Activated naive CD8-positive, alpha-beta T cell treated with anti-CD3 and anti-CD28 coated beads for 36 hours (primary cell): Measurements from ENCODE around the gene BET1L. TPM values are rescaled to one million over a fixed set of nuclear protein-coding genes. Genes with fewer than 3 reads are reported as not detected.
"Not testable (repeated sequence)": the region's sequence is repeated elsewhere in the genome, so short reads cannot be mapped to it uniquely, and the experiment has no call there.

Source experiments
- DNase-seq: peaks from one replicate; pipeline ENCODE4 v3.0.0; 2021
- H3K27ac Mint-ChIP-seq: one replicate; pipeline ENCODE4 v1.8.0; 2022; ENCODE audit warnings: mild to moderate bottlenecking, moderate library complexity, mixed read lengths
- H3K27me3 Mint-ChIP-seq: one replicate; pipeline ENCODE4 v1.8.0; 2022; ENCODE audit warnings: mild to moderate bottlenecking, mixed read lengths
- H3K36me3 Mint-ChIP-seq: one replicate; pipeline ENCODE4 v1.8.0; 2021; ENCODE audit warnings: mild to moderate bottlenecking, mixed read lengths
- H3K4me1 Mint-ChIP-seq: one replicate; pipeline ENCODE4 v1.8.0; 2021; ENCODE audit warnings: mixed read lengths
- H3K4me3 Mint-ChIP-seq: one replicate; pipeline ENCODE4 v1.8.0; 2022; ENCODE audit warnings: mild to moderate bottlenecking, moderate library complexity, mixed read lengths
- H3K9me3 Mint-ChIP-seq: one replicate; pipeline ENCODE4 v1.8.0; 2022; ENCODE audit warnings: mixed read lengths
- total RNA-seq, 2 experiments: library from RNA; stranded (reverse); gene quantifications; one replicate each; pipeline ENCODE4 v1.2.3, GENCODE V29; 2021

BET1L gene
- total RNA-seq: 10 to 100 TPM; 44.0 to 45.5 TPM

- Mint-ChIP-seq H3K27me3 (no peaks in the 10 kb centered on the region), H3K9me3 (no peaks in the 10 kb centered on the region), H3K4me1 (peaks cover 44% of the 10 kb centered on the region), H3K27ac (peak within 1 kb of the TSS; percentile 100), H3K36me3 (peaks cover 43% of the 10 kb centered on the region), H3K4me3 (peak within 1 kb of the TSS; percentile 99)
- DNase-seq: peak; percentile 97
Observed at GRCh38 chr11:207208-207862, at the start of gene BET1L, which contains the start of gene RIC8A. Gene BET1L (minus strand): TSS chr11:207399. CDS start chr11:207321, 78 bp downstream. Gene RIC8A (plus strand): TSS chr11:207708. CDS start chr11:208855, 1,147 bp downstream.

DNA sequence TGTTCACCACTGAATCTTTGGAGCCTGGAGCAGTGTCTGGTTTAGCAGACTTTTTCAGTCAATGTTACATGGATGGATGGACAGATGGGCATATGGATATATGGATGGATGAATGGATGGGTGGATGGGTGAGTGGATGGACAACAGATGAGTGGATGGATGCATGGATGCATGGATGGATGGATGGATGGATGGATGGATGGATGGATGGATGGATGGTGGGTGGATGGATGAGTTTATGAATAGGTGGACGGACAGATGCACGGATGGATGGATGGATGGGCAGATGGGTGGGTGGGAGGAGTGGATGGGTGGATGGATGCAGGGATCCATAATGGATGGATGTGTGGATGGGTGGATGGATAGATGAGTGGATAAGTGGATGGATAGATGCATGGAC is 48.6 kb upstream of the BET1L start:
- Mint-ChIP-seq H3K4me1 (no peaks in the 10 kb centered on the region), H3K27ac (no peak overlapping the region), H3K36me3 (peaks cover 20% of the 10 kb centered on the region), H3K4me3 (no peak overlapping the region), H3K27me3 (no peaks in the 10 kb centered on the region), H3K9me3 (no peaks in the 10 kb centered on the region)
- no peak for DNase-seq

GRCh38 chr11:255176-255575 is 48.0 kb upstream of the BET1L start:
- peaks cover 24% of the 10 kb centered on the region for H3K36me3 Mint-ChIP-seq
- H3K4me1 Mint-ChIP-seq: peaks cover 4% of the 10 kb centered on the region
- H3K9me3 Mint-ChIP-seq: no peaks in the 10 kb centered on the region
- DNase-seq: no peak
- H3K4me3 Mint-ChIP-seq: no peak overlapping the region
- no peaks in the 10 kb centered on the region for H3K27me3 Mint-ChIP-seq
- no peak overlapping the region for H3K27ac Mint-ChIP-seq

GRCh38 chr11:253886-254270 is 46.7 kb upstream of the BET1L start:
- no peak for DNase-seq
- Mint-ChIP-seq H3K4me3 (no peak overlapping the region), H3K9me3 (no peaks in the 10 kb centered on the region), H3K27ac (no peak overlapping the region), H3K4me1 (peaks cover 8% of the 10 kb centered on the region), H3K36me3 (peaks cover 28% of the 10 kb centered on the region), H3K27me3 (no peaks in the 10 kb centered on the region)

DNA sequence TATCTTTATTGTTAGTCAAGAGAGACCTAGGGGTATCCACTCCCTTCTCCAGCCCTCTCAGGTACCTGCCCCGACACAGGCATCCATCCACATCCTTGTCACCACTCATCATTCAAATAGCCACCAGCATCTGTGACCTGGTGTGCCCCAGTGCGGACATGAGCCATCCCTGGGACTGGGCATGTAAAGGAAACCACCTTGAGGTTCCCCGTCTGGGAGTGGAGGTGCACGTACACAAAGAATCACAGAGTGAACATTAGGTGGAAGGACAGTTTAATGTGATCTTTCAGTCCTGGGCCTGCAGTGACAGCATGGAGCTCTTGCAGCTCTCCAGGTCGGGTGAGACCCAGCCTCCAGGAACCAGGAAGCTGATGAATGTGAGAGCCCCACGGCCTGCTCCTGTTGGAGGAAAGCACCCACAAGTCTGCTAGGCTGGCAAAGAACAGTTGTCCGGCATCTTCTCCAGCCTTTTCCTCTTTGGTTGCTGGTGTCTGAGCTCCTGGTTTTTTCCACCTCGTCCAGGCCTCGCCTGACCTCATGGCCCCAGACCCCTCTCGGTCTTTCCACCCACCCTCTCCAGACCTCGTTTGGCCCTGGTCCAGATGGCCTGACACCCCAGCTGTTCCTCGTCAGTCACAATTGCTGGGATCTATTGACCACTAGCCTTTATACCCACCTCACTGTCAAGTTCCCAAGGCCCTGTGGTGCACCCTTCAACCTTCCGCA is 46.1 kb upstream of the BET1L start:
- Mint-ChIP-seq H3K27ac (no peak overlapping the region), H3K4me1 (peaks cover 12% of the 10 kb centered on the region), H3K27me3 (no peaks in the 10 kb centered on the region), H3K9me3 (no peaks in the 10 kb centered on the region), H3K4me3 (no peak overlapping the region), H3K36me3 (peaks cover 31% of the 10 kb centered on the region)
- DNase-seq: no peak

- Mint-ChIP-seq H3K27me3 (no peaks in the 10 kb centered on the region), H3K27ac (no peak overlapping the region), H3K9me3 (no peaks in the 10 kb centered on the region), H3K36me3 (peaks cover 31% of the 10 kb centered on the region), H3K4me1 (peaks cover 12% of the 10 kb centered on the region), H3K4me3 (no peak overlapping the region)
- no peak for DNase-seq
Observed at GRCh38 chr11:252666-253065, 45.5 kb upstream of the BET1L start.

DNA sequence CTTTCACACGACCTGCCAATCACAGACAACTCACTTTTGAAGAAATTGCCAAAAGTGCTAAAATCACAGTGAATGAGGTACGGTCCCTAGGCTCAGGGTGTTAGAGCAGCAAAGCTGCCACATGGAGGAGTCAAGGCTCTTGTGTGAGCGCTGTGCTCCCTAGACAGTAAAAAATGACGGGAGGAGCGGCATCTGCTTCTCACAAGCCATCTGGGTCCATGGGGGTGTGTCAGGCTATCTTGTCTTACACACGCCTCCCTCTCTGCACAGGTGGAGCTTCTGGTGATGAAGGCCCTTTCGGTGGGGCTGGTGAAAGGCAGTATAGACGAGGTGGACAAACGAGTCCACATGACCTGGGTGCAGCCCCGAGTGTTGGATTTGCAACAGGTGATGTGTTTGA is 44.4 kb upstream of the BET1L start:
- Mint-ChIP-seq H3K27me3 (no peaks in the 10 kb centered on the region), H3K9me3 (no peaks in the 10 kb centered on the region), H3K27ac (no peak overlapping the region), H3K36me3 (peaks cover 35% of the 10 kb centered on the region), H3K4me1 (peaks cover 12% of the 10 kb centered on the region), H3K4me3 (no peak overlapping the region)
- no peak for DNase-seq

DNA sequence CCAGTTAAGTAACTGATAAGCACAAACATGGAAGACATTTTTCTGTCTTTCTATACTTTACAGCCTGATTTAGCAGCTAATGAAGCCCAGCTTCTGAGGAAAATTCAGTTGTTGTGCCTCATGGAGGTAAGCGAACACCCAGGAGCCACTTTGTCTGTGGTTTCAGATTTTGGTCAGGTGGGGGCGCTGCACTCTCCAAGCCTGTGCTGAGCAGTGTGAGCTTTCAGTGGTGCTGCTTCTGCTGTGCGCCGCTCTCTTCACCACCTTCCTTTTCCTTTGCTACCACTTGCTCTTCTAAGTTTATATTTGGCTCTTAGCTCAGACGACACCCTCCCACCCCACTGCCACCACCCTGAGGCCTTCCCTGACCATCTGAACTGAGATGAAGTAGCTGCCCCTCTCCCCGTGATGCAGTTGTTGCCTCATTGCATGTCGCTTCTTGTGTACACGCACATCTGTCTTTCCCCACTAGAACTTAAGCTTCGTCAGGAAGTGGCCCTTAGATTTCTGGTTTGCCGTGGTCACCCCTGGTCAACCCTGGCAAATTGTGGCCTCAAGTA is 43.6 kb upstream of the BET1L start:
- DNase-seq: peak; percentile 80
- H3K9me3 Mint-ChIP-seq: no peaks in the 10 kb centered on the region
- H3K27me3 Mint-ChIP-seq: no peaks in the 10 kb centered on the region
- peaks cover 40% of the 10 kb centered on the region for H3K36me3 Mint-ChIP-seq
- H3K4me3 Mint-ChIP-seq: no peak overlapping the region
- H3K4me1 Mint-ChIP-seq: peaks cover 12% of the 10 kb centered on the region
- H3K27ac Mint-ChIP-seq: peak overlapping the region; percentile 60

DNA sequence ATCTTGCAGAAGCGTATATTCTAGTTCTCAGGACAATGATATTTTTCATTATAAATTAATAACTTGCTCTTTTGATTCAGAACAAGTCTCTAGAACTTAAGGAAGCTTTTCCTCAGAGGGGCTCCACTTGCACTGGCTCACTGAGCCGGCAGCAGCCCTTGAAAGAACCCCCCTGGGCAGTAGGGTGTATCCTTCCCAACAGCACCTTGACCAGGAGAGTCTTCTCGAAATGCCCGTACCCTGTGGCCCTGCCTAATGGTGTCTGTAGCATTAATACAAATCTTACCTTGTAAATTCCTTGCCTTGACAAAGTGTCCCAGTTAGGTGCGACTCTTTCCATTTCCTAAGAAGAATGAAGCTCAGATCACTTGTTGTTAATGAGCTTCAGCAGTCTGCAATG is 43.1 kb upstream of the BET1L start:
- Mint-ChIP-seq H3K36me3 (peaks cover 42% of the 10 kb centered on the region), H3K27ac (peak overlapping the region; percentile 49), H3K9me3 (no peaks in the 10 kb centered on the region), H3K27me3 (no peaks in the 10 kb centered on the region), H3K4me3 (no peak overlapping the region), H3K4me1 (peaks cover 12% of the 10 kb centered on the region)
- DNase-seq: no peak

- no peak for DNase-seq
- peaks cover 48% of the 10 kb centered on the region for H3K36me3 Mint-ChIP-seq
- H3K27ac Mint-ChIP-seq: peak overlapping the region; percentile 32
- H3K9me3 Mint-ChIP-seq: no peaks in the 10 kb centered on the region
- H3K27me3 Mint-ChIP-seq: no peaks in the 10 kb centered on the region
- peaks cover 12% of the 10 kb centered on the region for H3K4me1 Mint-ChIP-seq
- no peak overlapping the region for H3K4me3 Mint-ChIP-seq
Observed at GRCh38 chr11:249062-249461, 41.9 kb upstream of the BET1L start.

DNA sequence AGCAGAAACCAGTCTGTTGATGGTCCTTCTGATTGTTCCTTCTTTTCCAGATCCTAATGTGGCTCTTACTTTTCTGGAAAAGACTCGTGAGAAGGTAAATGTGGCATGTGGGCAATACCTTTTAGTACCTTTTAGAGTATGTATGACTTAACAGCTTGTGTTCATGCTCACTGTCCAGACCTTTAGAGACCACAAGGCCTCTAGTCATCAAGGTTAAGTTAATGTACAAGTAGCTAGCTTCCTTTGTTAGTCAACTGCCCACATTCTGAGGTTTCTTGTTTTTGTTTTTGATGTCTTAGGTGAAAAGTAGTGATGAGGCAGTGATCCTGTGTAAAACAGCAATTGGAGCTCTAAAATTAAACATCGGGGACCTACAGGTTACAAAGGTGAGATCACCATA is 37.2 kb upstream of the BET1L start:
- H3K9me3 Mint-ChIP-seq: no peaks in the 10 kb centered on the region
- H3K4me3 Mint-ChIP-seq: no peak overlapping the region
- peaks cover 31% of the 10 kb centered on the region for H3K4me1 Mint-ChIP-seq
- H3K36me3 Mint-ChIP-seq: peaks cover 52% of the 10 kb centered on the region
- H3K27ac Mint-ChIP-seq: no peak overlapping the region
- no peak for DNase-seq
- no peaks in the 10 kb centered on the region for H3K27me3 Mint-ChIP-seq

- Mint-ChIP-seq H3K4me3 (no peak overlapping the region), H3K36me3 (peaks cover 51% of the 10 kb centered on the region), H3K27ac (peak overlapping the region; percentile 40), H3K9me3 (no peaks in the 10 kb centered on the region), H3K27me3 (no peaks in the 10 kb centered on the region), H3K4me1 (peaks cover 36% of the 10 kb centered on the region)
- DNase-seq: no peak
Observed at GRCh38 chr11:241634-242033, 34.4 kb upstream of the BET1L start.

GRCh38 chr11:240315-240714 is 33.1 kb upstream of the BET1L start:
- Mint-ChIP-seq H3K36me3 (peaks cover 43% of the 10 kb centered on the region), H3K27me3 (no peaks in the 10 kb centered on the region), H3K27ac (no peak overlapping the region), H3K4me1 (peaks cover 39% of the 10 kb centered on the region), H3K9me3 (no peaks in the 10 kb centered on the region), H3K4me3 (no peak overlapping the region)
- no peak for DNase-seq

DNA sequence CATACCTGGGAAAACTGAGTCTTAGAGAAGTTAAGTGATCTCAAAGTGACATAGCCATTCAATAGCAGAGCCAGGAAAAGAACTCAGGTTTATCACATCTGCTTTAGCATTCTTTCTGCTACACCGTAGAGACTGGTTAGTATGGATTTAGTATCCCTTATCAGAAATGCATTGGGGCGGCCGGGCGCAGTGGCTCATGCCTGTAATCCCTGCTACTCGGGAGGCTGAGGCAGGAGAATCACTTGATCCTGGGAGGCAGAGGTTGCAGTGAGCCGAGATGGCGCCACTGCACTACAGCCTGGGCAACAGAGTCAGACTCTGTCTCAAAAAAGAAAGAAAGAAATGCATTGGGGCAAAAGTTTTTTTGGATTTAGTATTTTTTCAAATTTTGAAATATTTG is 31.1 kb upstream of the BET1L start:
- peaks cover 37% of the 10 kb centered on the region for H3K36me3 Mint-ChIP-seq
- not testable (repeated sequence) for H3K9me3 Mint-ChIP-seq, DNase-seq, H3K27me3 Mint-ChIP-seq
- peaks cover 52% of the 10 kb centered on the region for H3K4me1 Mint-ChIP-seq
- peak overlapping the region; percentile 99 for H3K27ac Mint-ChIP-seq
- peak overlapping the region; percentile 95 for H3K4me3 Mint-ChIP-seq
